GM23338 (cell line): Measurements from ENCODE around the gene CIZ1. TPM values are rescaled to one million over a fixed set of nuclear protein-coding genes. Genes with fewer than 3 reads are reported as not detected.
"Not testable (repeated sequence)": the region's sequence is repeated elsewhere in the genome, so short reads cannot be mapped to it uniquely, and the experiment has no call there.

Experiments
- ATAC-seq: fragments of 200-7000 bp; cut with Tn5 transposase; 3 replicates; pipeline ENCODE4 v1.9.1; 2020
- DNase-seq: peaks from one replicate; pipeline ENCODE4 v3.0.0-alpha.2; 2015; ENCODE audit warnings: low spot score
- H2AFZ ChIP-seq: fragments of 200-600 bp; sonication (generic); 2 replicates; pipeline ENCODE4 v1.8.0; 2016; ENCODE audit warnings: antibody characterized with exemption, mild to moderate bottlenecking, moderate library complexity
- H3F3A ChIP-seq: fragments of 200-600 bp; sonication (generic); replicated peaks from 2 replicates; pipeline ENCODE4 v1.8.0; 2017; ENCODE audit warnings: antibody characterized with exemption, mixed run types, low read depth
- H3K27ac ChIP-seq: fragments of 200-600 bp; sonication (generic); 2 replicates; pipeline ENCODE4 v1.6.1; 2016; ENCODE audit warnings: low read depth
- H3K27me3 ChIP-seq: fragments of 200-600 bp; sonication (generic); 2 replicates; pipeline ENCODE4 v1.8.0; 2016; ENCODE audit warnings: mild to moderate bottlenecking, mixed run types, moderate library complexity; ENCODE audit not compliant: insufficient read depth
- H3K36me3 ChIP-seq: fragments of 200-600 bp; sonication (generic); 2 replicates; pipeline ENCODE4 v1.8.0; 2016; ENCODE audit warnings: mild to moderate bottlenecking; ENCODE audit not compliant: insufficient read depth
- H3K4me1 ChIP-seq: fragments of 200-600 bp; sonication (generic); 2 replicates; pipeline ENCODE4 v1.8.0; 2016; ENCODE audit warnings: mild to moderate bottlenecking, moderate library complexity; ENCODE audit not compliant: insufficient read depth
- H3K4me2 ChIP-seq: fragments of 200-600 bp; sonication (generic); 2 replicates; pipeline ENCODE4 v1.7.1; 2017; ENCODE audit warnings: mixed run types
- H3K4me3 ChIP-seq: fragments of 200-600 bp; sonication (generic); 2 replicates; pipeline ENCODE4 v1.6.1; 2016; ENCODE audit warnings: mixed run types
- H3K79me2 ChIP-seq: fragments of 200-600 bp; sonication (generic); replicated peaks from 2 replicates; pipeline ENCODE4 v1.8.0; 2017; ENCODE audit warnings: mild to moderate bottlenecking; ENCODE audit not compliant: insufficient read depth
- H3K9me2 ChIP-seq: fragments of 200-600 bp; sonication (generic); 2 replicates; pipeline ENCODE4 v1.8.0; 2017; ENCODE audit not compliant: insufficient read depth
- H4K20me1 ChIP-seq: fragments of 200-600 bp; sonication (generic); replicated peaks from 2 replicates; pipeline ENCODE4 v1.8.0; 2017; ENCODE audit warnings: mild to moderate bottlenecking; ENCODE audit not compliant: insufficient read depth
- H3K27ac Mint-ChIP-seq: 2 replicates; pipeline ENCODE4 v1.8.0; 2020; ENCODE audit warnings: inconsistent platforms, mild to moderate bottlenecking, moderate library complexity, mixed read lengths
- H3K27me3 Mint-ChIP-seq: 3 replicates; pipeline ENCODE4 v1.8.0; 2022; ENCODE audit warnings: low read depth, mild to moderate bottlenecking, moderate library complexity, mixed read lengths, inconsistent platforms; ENCODE audit not compliant: insufficient read depth, poor library complexity
- H3K36me3 Mint-ChIP-seq: 3 replicates; pipeline ENCODE4 v1.8.0; 2021; ENCODE audit warnings: low read depth, mild to moderate bottlenecking, inconsistent platforms, moderate library complexity, mixed read lengths
- H3K4me1 Mint-ChIP-seq: 3 replicates; pipeline ENCODE4 v1.8.0; 2020; ENCODE audit warnings: mild to moderate bottlenecking, inconsistent platforms, mixed read lengths
- H3K4me3 Mint-ChIP-seq: 3 replicates; pipeline ENCODE4 v1.8.0; 2021; ENCODE audit warnings: moderate library complexity, mild to moderate bottlenecking, inconsistent platforms, mixed read lengths
- H3K9me3 Mint-ChIP-seq: 3 replicates; pipeline ENCODE4 v1.8.0; 2020; ENCODE audit warnings: moderate library complexity, mild to moderate bottlenecking, inconsistent platforms, mixed read lengths
- EZH2phosphoT487 ChIP-seq: fragments of 200-600 bp; sonication (generic); IDR thresholded peaks from one replicate; pipeline ENCODE4 v1.8.1; 2018; ENCODE audit warnings: antibody characterized with exemption; ENCODE audit not compliant: unreplicated experiment
- JUNB ChIP-seq: IDR thresholded peaks from one replicate; pipeline ENCODE4 v1.6.1; 2016; ENCODE audit warnings: antibody characterized with exemption; ENCODE audit not compliant: unreplicated experiment
- NANOG ChIP-seq: IDR thresholded peaks from 2 replicates; pipeline ENCODE4 v1.6.1; 2016; ENCODE audit warnings: antibody characterized with exemption, borderline replicate concordance
- POLR2AphosphoS5 ChIP-seq: IDR thresholded peaks from 2 replicates; pipeline ENCODE4 v1.6.1; 2016; ENCODE audit warnings: antibody characterized with exemption, low read depth
- STAT1 ChIP-seq: IDR thresholded peaks from one replicate; pipeline ENCODE4 v1.6.1; 2016; ENCODE audit warnings: antibody characterized with exemption; ENCODE audit not compliant: unreplicated experiment
- ZNF114 ChIP-seq: fragments of 250-450 bp; sonication (Bioruptor Pico); IDR thresholded peaks from 2 replicates; pipeline ENCODE4 v1.5.0; 2020; ENCODE audit warnings: mild to moderate bottlenecking, moderate library complexity
- ZNF331 ChIP-seq: fragments of 250-450 bp; sonication (Bioruptor Pico); IDR thresholded peaks from 2 replicates; pipeline ENCODE4 v1.5.0; 2020; ENCODE audit warnings: low read depth, mild to moderate bottlenecking, moderate library complexity
- polyA plus RNA-seq: library from polyadenylated mRNA; unstranded; fragments of >200 nt; fragmentation: Nextera tagmentation; extraction: Ambion mirVana; gene quantifications from 2 replicates; pipeline ENCODE4 v1.2.1, GENCODE V29; 2016
- total RNA-seq: library from RNA; depleted of rRNA; stranded (reverse); fragments of >200 nt; shearing (Covaris generic); gene quantifications from 2 replicates; pipeline ENCODE4 v1.2.3, GENCODE V29; 2014
- TF ChIP-seq, protein P1 (sequence below): fragments of 250-450 bp; sonication (Bioruptor Pico); IDR thresholded peaks from 2 replicates; pipeline ENCODE4 v1.5.0; 2020; ENCODE audit warnings: mild to moderate bottlenecking, moderate library complexity
- TF ChIP-seq, protein P2 (sequence below), 2 experiments: fragments of 200-600 bp in 1 of 2; sonication (generic) in 1 of 2; conservative IDR thresholded peaks; 2 replicates each; pipeline versions ENCODE4 v1.5.1 to v1.6.1; 2016 to 2017; ENCODE audit warnings: antibody characterized with exemption in 2 of 2, low read depth in 2 of 2, mild to moderate bottlenecking in 2 of 2, moderate library complexity in 1 of 2
- TF ChIP-seq, protein P3 (sequence below): IDR thresholded peaks from 2 replicates; pipeline ENCODE4 v1.6.1; 2016; ENCODE audit warnings: antibody characterized with exemption

Gene CIZ1
- total and polyA plus RNA-seq, 2 experiments from 2014 or later: 49.6 to 61.4 TPM

DNA sequence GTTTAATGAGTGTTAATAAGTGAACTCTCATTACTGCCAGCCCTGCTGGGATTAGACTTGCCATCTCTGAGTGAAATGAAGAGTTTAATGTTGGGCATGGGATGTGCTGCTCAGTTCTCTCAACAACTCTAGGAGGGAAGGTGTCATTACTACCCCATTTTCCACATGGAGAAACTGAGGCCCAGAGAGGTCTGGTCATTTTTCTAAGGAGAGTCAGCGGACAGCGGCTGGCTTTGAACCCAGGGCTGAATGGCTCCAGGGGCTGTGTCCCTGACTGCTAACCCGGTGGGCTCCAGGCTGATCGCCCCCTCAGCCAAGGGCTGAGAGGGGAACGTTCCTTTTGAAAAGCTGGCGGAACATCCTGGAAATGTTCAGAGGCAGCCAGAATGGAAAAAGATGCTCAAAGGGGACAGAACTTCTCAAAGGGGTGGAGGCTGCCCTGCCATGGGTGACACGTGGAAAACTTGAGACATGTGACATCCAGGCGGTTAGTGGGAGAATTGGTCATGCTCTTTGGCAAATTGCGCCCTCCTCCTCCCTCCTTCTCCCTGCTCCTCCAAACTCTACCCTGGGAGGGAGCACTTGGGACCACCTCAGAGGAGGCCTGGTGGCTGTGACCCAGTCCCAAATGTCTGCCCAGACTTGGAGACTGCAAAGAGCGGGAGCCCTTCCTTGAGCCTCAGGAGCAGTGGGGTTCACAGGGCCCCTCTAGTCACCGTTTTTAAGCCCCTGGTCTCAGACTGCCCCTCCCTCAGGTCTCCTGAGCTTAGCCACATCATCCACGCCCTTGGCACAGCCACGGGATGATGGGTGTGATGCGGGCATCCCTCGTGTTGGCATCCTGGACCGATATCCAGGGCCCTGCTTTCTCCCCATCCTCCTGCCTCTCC, 40.5 kb upstream of the CIZ1 start:
- Histone ChIP-seq H3K9me2 (no peaks in the 10 kb centered on the region), H4K20me1 (no peaks in the 10 kb centered on the region), H3K4me2 (no peak overlapping the region), H2AFZ (no peak overlapping the region), H3K27me3 (no peaks in the 10 kb centered on the region), H3K27ac (no peak overlapping the region), H3K4me3 (no peak overlapping the region), H3K79me2 (no peaks in the 10 kb centered on the region), H3K36me3 (no peaks in the 10 kb centered on the region), H3F3A (no peaks in the 10 kb centered on the region), H3K4me1 (no peaks in the 10 kb centered on the region)
- ATAC-seq (no peak; the same call in 2 of the 3 replicates), DNase-seq (no peak)
- Mint-ChIP-seq H3K36me3 (peaks cover 7% of the 10 kb centered on the region), H3K4me3 (no peak overlapping the region), H3K27me3 (peaks cover 6% of the 10 kb centered on the region), H3K9me3 (no peaks in the 10 kb centered on the region), H3K4me1 (no peaks in the 10 kb centered on the region; the same call in 2 of the 3 replicates), H3K27ac (no peak overlapping the region)
- no peak for TF ChIP-seq NANOG
- no peak for TF ChIP-seq POLR2AphosphoS5
- TF ChIP-seq ZNF331 (CRISPR knock-in tag): no peak
- TF ChIP-seq, protein P1, sequence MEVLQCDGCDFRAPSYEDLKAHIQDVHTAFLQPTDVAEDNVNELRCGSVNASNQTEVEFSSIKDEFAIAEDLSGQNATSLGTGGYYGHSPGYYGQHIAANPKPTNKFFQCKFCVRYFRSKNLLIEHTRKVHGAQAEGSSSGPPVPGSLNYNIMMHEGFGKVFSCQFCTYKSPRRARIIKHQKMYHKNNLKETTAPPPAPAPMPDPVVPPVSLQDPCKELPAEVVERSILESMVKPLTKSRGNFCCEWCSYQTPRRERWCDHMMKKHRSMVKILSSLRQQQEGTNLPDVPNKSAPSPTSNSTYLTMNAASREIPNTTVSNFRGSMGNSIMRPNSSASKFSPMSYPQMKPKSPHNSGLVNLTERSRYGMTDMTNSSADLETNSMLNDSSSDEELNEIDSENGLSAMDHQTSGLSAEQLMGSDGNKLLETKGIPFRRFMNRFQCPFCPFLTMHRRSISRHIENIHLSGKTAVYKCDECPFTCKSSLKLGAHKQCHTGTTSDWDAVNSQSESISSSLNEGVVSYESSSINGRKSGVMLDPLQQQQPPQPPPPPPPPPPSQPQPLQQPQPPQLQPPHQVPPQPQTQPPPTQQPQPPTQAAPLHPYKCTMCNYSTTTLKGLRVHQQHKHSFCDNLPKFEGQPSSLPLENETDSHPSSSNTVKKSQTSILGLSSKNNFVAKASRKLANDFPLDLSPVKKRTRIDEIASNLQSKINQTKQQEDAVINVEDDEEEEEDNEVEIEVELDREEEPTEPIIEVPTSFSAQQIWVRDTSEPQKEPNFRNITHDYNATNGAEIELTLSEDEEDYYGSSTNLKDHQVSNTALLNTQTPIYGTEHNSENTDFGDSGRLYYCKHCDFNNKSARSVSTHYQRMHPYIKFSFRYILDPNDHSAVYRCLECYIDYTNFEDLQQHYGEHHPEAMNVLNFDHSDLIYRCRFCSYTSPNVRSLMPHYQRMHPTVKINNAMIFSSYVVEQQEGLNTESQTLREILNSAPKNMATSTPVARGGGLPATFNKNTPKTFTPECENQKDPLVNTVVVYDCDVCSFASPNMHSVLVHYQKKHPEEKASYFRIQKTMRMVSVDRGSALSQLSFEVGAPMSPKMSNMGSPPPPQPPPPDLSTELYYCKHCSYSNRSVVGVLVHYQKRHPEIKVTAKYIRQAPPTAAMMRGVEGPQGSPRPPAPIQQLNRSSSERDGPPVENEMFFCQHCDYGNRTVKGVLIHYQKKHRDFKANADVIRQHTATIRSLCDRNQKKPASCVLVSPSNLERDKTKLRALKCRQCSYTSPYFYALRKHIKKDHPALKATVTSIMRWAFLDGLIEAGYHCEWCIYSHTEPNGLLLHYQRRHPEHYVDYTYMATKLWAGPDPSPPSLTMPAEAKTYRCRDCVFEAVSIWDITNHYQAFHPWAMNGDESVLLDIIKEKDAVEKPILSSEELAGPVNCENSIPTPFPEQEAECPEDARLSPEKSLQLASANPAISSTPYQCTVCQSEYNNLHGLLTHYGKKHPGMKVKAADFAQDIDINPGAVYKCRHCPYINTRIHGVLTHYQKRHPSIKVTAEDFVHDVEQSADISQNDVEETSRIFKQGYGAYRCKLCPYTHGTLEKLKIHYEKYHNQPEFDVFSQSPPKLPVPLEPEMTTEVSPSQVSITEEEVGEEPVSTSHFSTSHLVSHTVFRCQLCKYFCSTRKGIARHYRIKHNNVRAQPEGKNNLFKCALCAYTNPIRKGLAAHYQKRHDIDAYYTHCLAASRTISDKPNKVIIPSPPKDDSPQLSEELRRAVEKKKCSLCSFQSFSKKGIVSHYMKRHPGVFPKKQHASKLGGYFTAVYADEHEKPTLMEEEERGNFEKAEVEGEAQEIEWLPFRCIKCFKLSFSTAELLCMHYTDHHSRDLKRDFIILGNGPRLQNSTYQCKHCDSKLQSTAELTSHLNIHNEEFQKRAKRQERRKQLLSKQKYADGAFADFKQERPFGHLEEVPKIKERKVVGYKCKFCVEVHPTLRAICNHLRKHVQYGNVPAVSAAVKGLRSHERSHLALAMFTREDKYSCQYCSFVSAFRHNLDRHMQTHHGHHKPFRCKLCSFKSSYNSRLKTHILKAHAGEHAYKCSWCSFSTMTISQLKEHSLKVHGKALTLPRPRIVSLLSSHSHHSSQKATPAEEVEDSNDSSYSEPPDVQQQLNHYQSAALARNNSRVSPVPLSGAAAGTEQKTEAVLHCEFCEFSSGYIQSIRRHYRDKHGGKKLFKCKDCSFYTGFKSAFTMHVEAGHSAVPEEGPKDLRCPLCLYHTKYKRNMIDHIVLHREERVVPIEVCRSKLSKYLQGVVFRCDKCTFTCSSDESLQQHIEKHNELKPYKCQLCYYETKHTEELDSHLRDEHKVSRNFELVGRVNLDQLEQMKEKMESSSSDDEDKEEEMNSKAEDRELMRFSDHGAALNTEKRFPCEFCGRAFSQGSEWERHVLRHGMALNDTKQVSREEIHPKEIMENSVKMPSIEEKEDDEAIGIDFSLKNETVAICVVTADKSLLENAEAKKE: no peak
- TF ChIP-seq STAT1: no peak
- TF ChIP-seq, protein P2, sequence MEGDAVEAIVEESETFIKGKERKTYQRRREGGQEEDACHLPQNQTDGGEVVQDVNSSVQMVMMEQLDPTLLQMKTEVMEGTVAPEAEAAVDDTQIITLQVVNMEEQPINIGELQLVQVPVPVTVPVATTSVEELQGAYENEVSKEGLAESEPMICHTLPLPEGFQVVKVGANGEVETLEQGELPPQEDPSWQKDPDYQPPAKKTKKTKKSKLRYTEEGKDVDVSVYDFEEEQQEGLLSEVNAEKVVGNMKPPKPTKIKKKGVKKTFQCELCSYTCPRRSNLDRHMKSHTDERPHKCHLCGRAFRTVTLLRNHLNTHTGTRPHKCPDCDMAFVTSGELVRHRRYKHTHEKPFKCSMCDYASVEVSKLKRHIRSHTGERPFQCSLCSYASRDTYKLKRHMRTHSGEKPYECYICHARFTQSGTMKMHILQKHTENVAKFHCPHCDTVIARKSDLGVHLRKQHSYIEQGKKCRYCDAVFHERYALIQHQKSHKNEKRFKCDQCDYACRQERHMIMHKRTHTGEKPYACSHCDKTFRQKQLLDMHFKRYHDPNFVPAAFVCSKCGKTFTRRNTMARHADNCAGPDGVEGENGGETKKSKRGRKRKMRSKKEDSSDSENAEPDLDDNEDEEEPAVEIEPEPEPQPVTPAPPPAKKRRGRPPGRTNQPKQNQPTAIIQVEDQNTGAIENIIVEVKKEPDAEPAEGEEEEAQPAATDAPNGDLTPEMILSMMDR (conservative IDR thresholded peaks at IDR 0.05; ENCODE audit: low read depth in 2 of 2): no peak
- TF ChIP-seq ZNF114 (CRISPR knock-in tag): no peak
- TF ChIP-seq EZH2phosphoT487: no peak
- no peak for TF ChIP-seq JUNB
- TF ChIP-seq, protein P3, sequence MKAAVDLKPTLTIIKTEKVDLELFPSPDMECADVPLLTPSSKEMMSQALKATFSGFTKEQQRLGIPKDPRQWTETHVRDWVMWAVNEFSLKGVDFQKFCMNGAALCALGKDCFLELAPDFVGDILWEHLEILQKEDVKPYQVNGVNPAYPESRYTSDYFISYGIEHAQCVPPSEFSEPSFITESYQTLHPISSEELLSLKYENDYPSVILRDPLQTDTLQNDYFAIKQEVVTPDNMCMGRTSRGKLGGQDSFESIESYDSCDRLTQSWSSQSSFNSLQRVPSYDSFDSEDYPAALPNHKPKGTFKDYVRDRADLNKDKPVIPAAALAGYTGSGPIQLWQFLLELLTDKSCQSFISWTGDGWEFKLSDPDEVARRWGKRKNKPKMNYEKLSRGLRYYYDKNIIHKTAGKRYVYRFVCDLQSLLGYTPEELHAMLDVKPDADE: no peak

DNA sequence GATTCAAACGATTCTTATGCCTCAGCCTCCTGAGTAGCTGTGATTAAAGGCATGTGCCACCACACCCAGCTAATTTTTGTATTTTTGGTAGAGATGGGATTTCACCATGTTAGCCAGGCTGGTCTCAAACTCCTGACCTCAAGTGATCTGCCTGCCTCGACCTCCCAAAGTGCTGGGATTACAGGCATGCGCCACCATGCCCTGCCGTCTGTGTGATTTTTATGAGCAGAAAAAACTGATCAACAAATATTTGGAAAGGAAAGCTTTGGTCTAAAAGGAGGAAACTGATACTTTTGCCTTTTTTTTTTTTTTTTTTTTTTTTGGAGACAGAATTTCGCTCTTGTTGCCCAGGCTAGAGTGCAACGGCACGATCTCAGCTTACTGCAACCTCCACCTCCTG, 39.5 kb upstream of the CIZ1 start:
- not testable (repeated sequence) for H4K20me1 ChIP-seq

More for the DNA sequence above, 39.5 kb upstream of the CIZ1 start:
- H3K9me3 Mint-ChIP-seq, H3K4me1 Mint-ChIP-seq, DNase-seq, H3K9me2 ChIP-seq, H3K36me3 ChIP-seq, H3K27ac ChIP-seq, ATAC-seq, H3K27ac Mint-ChIP-seq, H3K4me1 ChIP-seq, H3K4me2 ChIP-seq, H3K4me3 ChIP-seq, H3K27me3 Mint-ChIP-seq, H3K36me3 Mint-ChIP-seq, H3K79me2 ChIP-seq, H3K4me3 Mint-ChIP-seq, H2AFZ ChIP-seq, H3K27me3 ChIP-seq, H3F3A ChIP-seq: not testable (repeated sequence)
